ENCODE measurements around the gene PTPN2.
A peak's percentile ranks its signal among the peaks of the same experiment; 100 is the strongest.

PTPN2 gene

GRCh38 chr18:12883684-12884405 lies at the start of gene PTPN2:
PTPN2 (minus strand) TSS chr18:12884237; CDS start chr18:12884141, 96 bp downstream.
- CTCF ChIA-PET = interaction anchor here (0.7 to 2.1 kb wide), 3 partner anchors 50 to 197 kb away, joined by 3 to 8 read pairs (median 3); no protein-coding TSS in a partner anchor
- no peaks in the 10 kb centered on the region for H3K9me3 ChIP-seq (ENCODE audit: control insufficient read depth, insufficient read depth, low read depth, low read length)
- peak within 1 kb of the TSS; percentile 84 for H3K4me3 ChIP-seq (ENCODE audit: low read depth, low read length)
- H3K4me1 ChIP-seq (ENCODE audit: control insufficient read depth, insufficient read depth, low read length) = peaks cover 17% of the 10 kb centered on the region
- H3K36me3 ChIP-seq (ENCODE audit: control insufficient read depth in 2 of 2, insufficient read depth in 1 of 2, low read length in 2 of 2) = no peaks in the 10 kb centered on the region
- H3K27ac ChIP-seq (ENCODE audit: extremely low read depth, low read depth, low read length) = peak within 1 kb of the TSS; percentile 95
- POLR2A ChIA-PET = interaction anchor here (0.5 to 2.1 kb wide), 63 partner anchors 8 to 1034 kb away, joined by 3 to 32 read pairs (median 5); partner anchors contain the start of genes AFG3L2, CEP192, CEP76 and PRELID3A
- TF ChIP-seq ZSCAN30 (tag by site-specific recombination; IDR thresholded peaks at IDR 0.05) = peak; percentile 93
- no peak for TF ChIP-seq ZNF707 (tag by site-specific recombination; IDR thresholded peaks at IDR 0.05)
- TF ChIP-seq ZNF626 (tag by site-specific recombination; IDR thresholded peaks at IDR 0.05) = peak; percentile 62; the same call in 1 of the 2 replicates
- peak; percentile 52; the same call in 1 of the 2 replicates for TF ChIP-seq KLF17 (tag by site-specific recombination; IDR thresholded peaks at IDR 0.05)
- TF ChIP-seq SP2 (tag by site-specific recombination; IDR thresholded peaks at IDR 0.05) = peak; percentile 48
- 0 out of 2 replicates have a peak, but pooled peaks have one; percentile 3 for TF ChIP-seq ZBTB6 (tag by site-specific recombination; IDR thresholded peaks at IDR 0.05)
- peak; percentile 82 for TF ChIP-seq BCL11B (tag by site-specific recombination; IDR thresholded peaks at IDR 0.05; ENCODE audit: low read depth)
- TF ChIP-seq KLF8 (tag by site-specific recombination; IDR thresholded peaks at IDR 0.05) = peak; percentile 36; the same call in 1 of the 2 replicates
- TF ChIP-seq TSHZ1 (tag by site-specific recombination; IDR thresholded peaks at IDR 0.05; ENCODE audit: borderline replicate concordance) = peak; percentile 34; the same call in 1 of the 2 replicates
- no peak for TF ChIP-seq ZNF391 (tag by site-specific recombination; IDR thresholded peaks at IDR 0.05; ENCODE audit: borderline replicate concordance, low read depth)
- TF ChIP-seq ZNF112 (tag by site-specific recombination; IDR thresholded peaks at IDR 0.05) = no peak
- TF ChIP-seq ZNF362 (tag by site-specific recombination; IDR thresholded peaks at IDR 0.05) = peak; percentile 97
- TF ChIP-seq ZSCAN16 (tag by site-specific recombination; IDR thresholded peaks at IDR 0.05) = peak; percentile 72; the same call in 1 of the 2 replicates
- TF ChIP-seq ZBTB17 (tag by site-specific recombination; IDR thresholded peaks at IDR 0.05) = peak; percentile 77
- no peak for TF ChIP-seq ZNF140 (tag by site-specific recombination; IDR thresholded peaks at IDR 0.05)
- peak; percentile 28; the same call in 1 of the 2 replicates for TF ChIP-seq KLF1 (tag by site-specific recombination; IDR thresholded peaks at IDR 0.05)
- TF ChIP-seq, protein P1, sequence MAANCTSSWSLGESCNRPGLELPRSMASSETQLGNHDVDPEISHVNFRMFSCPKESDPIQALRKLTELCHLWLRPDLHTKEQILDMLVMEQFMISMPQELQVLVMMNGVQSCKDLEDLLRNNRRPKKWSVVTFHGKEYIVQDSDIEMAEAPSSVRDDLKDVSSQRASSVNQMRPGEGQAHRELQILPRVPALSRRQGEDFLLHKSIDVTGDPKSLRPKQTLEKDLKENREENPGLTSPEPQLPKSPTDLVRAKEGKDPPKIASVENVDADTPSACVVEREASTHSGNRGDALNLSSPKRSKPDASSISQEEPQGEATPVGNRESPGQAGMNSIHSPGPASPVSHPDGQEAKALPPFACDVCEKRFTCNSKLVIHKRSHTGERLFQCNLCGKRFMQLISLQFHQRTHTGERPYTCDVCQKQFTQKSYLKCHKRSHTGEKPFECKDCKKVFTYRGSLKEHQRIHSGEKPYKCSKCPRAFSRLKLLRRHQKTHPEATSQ (tag by site-specific recombination; IDR thresholded peaks at IDR 0.05) = 0 out of 2 replicates have a peak, but pooled peaks have one; percentile 68
- TF ChIP-seq ZNF555 (tag by site-specific recombination; conservative IDR thresholded peaks at IDR 0.05) = no peak
- TF ChIP-seq, protein P2, sequence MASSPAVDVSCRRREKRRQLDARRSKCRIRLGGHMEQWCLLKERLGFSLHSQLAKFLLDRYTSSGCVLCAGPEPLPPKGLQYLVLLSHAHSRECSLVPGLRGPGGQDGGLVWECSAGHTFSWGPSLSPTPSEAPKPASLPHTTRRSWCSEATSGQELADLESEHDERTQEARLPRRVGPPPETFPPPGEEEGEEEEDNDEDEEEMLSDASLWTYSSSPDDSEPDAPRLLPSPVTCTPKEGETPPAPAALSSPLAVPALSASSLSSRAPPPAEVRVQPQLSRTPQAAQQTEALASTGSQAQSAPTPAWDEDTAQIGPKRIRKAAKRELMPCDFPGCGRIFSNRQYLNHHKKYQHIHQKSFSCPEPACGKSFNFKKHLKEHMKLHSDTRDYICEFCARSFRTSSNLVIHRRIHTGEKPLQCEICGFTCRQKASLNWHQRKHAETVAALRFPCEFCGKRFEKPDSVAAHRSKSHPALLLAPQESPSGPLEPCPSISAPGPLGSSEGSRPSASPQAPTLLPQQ (tag by site-specific recombination; IDR thresholded peaks at IDR 0.05) = peak; percentile 80
- peak; percentile 46 for TF ChIP-seq GLIS1 (tag by site-specific recombination; IDR thresholded peaks at IDR 0.05)
- TF ChIP-seq ZNF843 (tag by site-specific recombination; IDR thresholded peaks at IDR 0.05) = peak; percentile 69; the same call in 1 of the 2 replicates
- TF ChIP-seq ZNF600 (tag by site-specific recombination; IDR thresholded peaks at IDR 0.05) = peak; percentile 94
- no peak for TF ChIP-seq SCRT1 (tag by site-specific recombination; IDR thresholded peaks at IDR 0.05; ENCODE audit: borderline replicate concordance)
- 0 out of 2 replicates have a peak, but pooled peaks have one; percentile 50 for TF ChIP-seq ZBTB7A (tag by site-specific recombination; IDR thresholded peaks at IDR 0.05; ENCODE audit: low read depth)
- TF ChIP-seq ZNF610 (tag by site-specific recombination; IDR thresholded peaks at IDR 0.05; ENCODE audit: borderline replicate concordance) = peak; percentile 68; the same call in 1 of the 2 replicates
- TF ChIP-seq ZNF132 (tag by site-specific recombination; IDR thresholded peaks at IDR 0.05; ENCODE audit: borderline replicate concordance) = no peak
- peak; percentile 55 for TF ChIP-seq YY2 (tag by site-specific recombination; IDR thresholded peaks at IDR 0.05)
